HT-29 (cell line): ENCODE measurements around the gene CHCHD4. TPM values are rescaled to one million over a fixed set of nuclear protein-coding genes. Genes with fewer than 3 reads are reported as not detected.
A peak's percentile ranks its signal among the peaks of the same experiment; 100 is the strongest.

ENCODE experiments used
- DNase-seq: peaks from one replicate; pipeline ENCODE4 v3.0.0-alpha.2; 2015; ENCODE audit warnings: low spot score
- total RNA-seq: library from RNA; depleted of rRNA; stranded (reverse); fragments of >200 nt; shearing (Covaris generic); gene quantifications from 2 replicates; pipeline ENCODE4 v1.2.3, GENCODE V29; 2014

Gene CHCHD4
- total RNA-seq, 1 experiment from 2014 or later, result 11.7 TPM

DNA sequence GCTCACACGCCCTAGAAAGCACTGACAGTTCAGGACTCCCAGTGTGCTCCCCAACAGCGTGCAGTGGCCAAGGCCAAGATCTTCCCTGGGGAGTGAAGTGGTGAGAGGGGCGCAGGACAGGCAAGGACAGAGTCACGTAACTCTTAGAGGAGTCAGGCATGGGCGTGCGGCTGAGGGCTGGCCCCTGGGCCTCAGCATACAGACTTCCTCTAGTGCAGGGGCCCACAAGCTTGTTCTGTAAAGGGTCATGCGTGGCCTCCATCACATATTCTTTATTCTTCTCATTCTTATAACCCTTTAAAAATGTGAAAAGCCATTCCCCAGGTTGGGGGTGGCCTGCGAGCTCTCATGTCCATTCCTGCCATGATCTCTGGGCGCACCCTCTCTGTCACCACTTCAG is 25.4 kb upstream of the CHCHD4 start:
- no peak for DNase-seq

DNA sequence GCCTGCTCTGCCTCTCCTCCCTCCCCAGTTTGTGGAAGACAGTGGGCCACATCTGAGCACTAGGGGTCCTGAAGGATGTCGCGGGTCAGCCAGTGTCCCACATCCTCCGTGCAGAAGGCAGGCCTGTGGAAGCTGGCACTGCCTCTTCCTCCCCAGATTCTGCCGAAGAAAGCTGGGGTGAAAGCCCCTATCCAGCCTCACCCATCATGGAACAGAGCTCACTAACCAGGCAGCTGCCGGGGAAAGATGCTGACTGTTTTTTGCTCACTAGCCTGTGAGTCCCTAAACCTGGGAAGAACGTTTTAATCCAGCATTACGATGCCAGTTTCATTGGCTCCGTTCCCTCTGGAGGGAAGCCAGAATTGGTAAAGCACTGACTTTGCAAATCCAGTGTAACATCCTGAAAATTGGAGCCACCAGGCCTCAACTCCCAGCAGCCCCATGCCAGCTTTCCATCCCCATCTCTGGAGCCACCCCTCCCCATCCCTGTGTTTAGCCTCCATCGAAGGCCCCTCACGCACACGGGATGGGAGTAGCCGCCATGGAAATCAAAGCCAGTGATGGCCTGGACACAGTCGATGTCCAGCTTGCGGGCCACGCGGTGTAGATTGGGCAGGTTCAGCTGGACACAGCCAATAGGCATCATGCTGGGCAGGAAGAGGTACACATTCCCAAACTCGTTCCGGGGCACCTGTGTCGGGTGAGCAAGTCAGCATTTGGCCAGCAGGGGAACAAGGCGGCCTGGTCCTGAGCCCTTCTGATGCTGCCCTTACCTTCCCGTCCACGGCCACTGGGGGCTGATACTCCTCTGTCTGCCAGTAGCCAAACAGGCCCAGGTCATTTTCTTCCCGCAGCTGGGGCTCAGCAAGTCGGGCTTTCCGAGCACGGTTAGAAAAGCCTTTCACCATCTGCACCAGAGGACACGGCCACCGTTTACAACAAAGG is 23.6 kb upstream of the CHCHD4 start:
- peak; percentile 45 for DNase-seq

DNA sequence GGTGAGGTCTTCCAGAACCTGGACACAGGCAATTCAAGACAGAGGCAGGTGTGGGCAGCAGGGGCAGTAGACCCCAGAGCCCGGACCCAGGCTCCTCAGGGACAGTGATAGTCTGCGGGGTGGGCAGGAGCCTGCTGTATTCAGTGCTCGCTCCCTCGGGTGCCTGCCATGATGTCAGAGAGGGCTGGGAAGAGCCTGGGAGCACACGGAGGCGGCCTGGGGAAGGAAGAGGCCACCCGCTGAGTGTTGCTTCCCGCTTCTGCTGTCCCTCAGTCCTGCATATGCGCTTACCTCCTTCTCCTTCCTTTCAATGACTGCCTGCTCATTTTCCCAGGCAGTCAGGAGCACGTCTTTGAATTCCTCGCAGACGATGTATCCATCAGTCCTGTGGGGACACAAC is 22.9 kb upstream of the CHCHD4 start:
- DNase-seq, result no peak

DNA sequence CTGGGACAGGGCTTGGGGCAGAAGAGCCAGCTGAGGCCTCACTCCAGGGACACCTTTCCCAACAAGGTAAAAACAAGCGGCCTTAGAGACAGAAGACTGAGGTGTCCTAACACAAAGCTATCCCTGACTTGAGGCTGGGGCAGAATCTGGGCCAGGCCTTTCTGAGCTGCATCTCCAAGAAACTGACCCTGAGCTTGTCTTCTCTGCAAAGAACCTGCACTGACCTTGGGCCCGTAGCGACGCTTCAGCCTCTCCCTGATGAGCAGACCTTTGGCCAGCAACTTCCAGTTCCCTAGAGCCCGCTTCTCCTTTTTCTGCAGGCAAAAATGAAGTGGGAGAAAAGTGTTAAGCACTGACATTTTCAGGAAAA is 22.4 kb upstream of the CHCHD4 start:
- no peak for DNase-seq

DNA sequence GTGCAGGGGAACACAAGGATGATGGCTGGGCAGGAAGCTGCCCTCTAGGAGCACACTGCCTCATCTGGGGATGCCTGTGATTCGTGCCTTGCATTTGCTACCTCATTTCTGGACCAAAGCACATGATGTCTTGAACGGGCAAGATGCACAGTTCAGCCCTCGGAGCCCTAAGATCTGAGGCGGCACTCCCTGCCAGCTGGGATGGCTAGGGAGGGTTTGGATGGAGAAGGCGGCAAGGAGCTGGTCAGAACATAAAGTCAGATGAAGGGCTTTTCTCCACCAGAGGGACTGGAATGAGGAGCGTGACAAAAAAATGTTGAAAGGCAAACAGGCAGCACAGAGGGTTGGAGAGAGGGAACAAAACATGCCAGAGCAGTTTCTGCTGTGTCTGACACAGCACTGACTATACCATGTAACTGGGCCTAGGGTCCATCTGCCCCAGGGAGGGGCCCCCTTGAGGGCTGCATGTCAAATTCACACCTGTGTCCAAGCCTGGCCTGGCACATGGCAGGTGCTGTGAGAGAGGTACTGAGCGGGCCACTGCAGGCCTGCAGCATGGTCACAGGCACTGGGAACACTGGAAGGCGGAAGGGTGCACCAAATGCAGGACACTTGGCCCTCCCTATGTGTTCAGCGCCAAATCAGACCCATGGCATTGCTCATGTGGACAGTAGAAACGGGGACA is 21.9 kb upstream of the CHCHD4 start:
- no peak for DNase-seq

DNA sequence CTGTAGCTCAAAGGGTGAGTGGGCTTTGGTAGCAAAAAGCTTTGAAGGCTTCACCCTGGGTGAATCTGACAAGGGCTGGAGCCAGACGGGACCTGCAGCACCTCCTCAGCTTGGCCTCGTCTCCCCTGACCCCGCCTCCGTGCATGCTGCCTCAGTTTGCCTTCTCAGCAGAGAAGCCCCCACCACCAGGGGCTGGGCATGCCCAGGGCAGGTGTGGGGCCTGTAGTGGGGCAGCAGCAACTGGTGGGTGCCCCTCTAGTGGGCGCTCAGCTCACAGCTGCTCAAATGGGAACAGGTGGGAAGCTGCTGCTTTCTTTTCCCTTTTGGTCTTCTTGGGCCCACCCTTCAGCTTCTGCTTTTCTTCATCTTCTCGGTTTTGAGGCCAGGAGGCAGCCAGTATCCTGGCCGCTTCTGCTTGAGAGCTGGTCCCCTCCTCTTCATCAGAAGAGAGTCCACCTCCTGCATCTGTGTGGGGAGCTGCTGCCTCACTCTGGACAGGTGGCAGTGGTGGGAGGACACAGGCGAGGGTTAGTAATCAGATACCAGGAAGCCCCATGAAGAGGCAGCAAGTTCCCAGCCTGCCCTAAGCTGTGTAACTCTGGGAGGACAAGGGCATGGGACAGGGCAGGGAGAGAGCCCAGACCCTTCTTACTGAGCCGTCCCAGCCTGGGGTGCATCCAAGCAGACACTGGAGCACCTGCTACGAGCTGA is 21.2 kb upstream of the CHCHD4 start:
- DNase-seq, result no peak

DNA sequence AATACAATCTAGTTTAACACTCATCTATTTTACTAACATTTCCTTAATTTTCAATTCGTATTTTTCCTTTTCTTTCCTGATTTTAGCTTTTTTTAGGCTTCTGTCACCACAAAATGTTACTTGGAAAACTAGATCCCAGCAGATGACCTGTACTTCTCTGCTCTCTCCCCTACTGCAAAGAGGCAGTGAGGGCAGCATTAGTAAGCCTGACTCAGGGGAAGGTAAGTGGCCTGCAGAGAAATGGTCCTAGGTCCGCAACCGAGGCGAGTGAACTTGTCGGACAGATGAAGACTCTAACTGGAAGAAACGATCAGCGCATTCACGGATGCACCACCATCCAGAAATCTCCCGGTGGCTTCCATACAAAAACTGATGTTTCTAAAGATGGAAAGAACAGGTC is 20.6 kb upstream of the CHCHD4 start:
- DNase-seq, result no peak

DNA sequence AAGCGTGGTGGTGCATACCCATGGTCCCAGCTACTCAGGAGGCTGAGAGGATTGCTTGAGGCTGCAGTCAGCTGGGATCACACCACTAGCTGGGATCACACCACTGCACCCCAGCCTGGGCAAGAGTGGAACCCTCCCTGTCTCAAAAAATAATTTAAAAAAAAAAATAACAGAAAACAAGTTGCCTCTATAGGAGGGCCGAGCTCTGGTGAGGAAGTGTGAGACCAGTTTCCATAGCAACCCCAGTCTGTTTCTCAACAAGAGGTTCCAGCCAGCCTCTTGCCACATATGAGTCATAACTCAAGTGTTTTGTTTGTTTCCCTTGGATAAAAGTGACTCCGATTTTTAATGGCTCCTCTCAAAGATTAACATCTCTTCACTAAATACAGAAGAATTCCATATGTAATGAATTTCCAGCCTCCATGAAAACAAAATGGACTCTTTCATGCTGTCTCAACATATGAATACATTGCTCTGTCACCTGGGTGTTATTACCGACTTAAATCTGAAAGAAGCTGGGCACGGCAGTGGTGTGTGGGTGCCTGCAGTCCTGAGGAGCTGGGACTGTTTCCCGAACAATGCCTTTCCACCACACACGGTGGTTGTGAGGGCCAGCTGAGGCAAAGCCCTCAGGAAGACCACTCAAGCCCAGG is 19.9 kb upstream of the CHCHD4 start:
- DNase-seq, result peak; percentile 89

DNA sequence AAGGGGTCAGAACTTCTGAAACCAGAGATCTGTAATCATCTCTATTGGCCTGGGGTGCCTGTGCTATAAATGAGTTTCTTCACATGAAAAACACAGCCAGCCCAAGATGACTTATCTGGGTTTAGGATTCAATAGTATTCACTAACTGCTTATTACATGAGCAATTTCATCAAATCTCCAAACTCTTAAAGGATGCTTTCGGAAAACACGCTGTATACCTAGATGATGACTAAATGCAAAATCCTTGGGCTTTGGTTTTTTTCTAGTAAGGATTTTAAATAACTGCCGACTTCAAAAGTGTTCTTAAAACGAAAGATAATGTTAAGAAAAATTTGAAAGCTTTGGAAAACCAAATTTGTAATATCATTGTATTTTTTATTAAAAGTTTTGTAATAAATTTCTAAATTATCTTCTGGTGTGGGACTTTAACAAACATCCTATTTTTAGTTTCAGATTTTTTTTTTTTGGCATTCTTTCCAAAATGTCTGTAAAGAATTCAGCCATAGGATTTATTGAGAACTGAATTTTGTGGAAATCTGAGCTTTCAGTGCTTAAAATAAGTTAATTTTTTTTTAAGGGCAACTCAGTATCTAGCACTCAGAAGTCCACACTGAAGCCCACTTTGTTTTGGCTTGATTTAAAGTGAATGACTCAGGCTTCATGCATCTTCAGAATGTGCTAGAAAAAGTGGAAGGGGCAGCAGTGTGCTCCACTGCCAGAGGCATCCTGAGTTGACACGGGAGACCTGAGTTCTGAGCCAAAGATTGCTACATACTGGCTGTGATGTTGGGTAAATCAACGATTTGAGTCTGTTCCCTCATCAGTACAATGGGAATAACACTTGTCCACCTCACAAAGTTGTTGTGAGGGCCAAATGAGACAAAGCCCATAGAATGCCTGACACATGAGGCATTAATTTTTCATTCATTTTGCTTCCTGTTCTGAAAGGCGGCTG is 18.9 kb upstream of the CHCHD4 start:
- no peak for DNase-seq

DNA sequence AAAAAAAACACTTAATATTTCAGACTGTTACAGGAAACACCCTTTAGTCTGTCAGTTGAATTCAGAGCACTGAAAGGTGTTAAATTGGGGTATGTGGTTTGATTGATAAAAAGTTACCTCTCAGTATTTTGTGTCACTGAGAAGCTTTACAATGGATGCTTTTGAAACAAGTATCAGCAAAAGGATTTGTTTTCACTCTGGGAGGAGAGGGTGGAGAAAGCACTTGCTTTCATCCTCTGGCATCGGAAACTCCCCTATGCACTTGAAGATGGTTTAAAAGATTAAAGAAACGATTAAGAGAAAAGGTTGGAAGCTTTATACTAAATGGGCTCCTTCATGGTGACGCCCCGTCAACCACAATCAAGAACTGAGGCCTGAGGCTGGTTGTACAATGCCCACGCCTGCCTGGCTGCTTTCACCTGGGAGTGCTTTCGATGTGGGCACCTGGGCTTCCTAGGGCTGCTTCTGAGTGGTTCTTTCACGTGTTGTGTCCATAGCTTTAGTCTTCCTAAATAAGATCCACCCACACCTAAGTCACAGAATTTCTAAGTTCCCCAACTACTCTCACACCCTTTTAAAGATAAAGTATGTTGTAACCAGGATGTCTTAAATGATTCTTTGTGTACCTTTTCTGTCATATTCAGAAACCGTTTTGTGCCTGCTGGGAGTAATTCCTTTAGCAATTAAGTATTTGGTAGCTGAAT is 18.0 kb upstream of the CHCHD4 start:
- no peak for DNase-seq

DNA sequence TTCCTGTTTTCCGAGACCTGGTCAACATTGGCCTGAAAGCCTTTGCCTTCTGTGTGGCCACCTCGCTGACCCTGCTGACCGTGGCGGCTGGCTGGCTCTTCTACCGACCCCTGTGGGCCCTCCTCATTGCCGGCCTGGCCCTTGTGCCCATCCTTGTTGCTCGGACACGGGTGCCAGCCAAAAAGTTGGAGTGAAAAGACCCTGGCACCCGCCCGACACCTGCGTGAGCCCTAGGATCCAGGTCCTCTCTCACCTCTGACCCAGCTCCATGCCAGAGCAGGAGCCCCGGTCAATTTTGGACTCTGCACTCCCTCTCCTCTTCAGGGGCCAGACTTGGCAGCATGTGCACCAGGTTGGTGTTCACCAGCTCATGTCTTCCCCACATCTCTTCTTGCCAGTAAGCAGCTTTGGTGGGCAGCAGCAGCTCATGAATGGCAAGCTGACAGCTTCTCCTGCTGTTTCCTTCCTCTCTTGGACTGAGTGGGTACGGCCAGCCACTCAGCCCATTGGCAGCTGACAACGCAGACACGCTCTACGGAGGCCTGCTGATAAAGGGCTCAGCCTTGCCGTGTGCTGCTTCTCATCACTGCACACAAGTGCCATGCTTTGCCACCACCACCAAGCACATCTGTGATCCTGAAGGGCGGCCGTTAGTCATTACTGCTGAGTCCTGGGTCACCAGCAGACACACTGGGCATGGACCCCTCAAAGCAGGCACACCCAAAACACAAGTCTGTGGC is 17.1 kb upstream of the CHCHD4 start:
- no peak for DNase-seq

DNA sequence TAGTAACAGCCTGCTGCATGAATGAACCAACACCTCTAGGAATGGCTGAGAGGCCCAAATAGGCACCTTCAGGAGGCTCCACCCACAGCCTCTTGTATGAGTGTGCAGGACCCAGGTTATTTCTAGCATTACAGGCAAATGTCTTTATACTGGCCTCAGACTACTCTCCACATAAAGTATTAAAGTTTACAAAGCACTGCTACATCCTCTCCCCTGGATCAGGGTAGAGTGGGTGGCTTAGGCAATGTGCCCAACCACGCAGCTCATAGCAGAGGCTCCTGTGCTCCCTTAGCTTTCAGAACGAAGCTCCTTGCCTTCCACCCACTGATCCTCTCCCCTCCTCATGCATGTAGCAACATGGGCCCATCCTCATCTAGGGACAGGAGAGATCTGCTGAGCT is 16.5 kb upstream of the CHCHD4 start:
- no peak for DNase-seq

DNA sequence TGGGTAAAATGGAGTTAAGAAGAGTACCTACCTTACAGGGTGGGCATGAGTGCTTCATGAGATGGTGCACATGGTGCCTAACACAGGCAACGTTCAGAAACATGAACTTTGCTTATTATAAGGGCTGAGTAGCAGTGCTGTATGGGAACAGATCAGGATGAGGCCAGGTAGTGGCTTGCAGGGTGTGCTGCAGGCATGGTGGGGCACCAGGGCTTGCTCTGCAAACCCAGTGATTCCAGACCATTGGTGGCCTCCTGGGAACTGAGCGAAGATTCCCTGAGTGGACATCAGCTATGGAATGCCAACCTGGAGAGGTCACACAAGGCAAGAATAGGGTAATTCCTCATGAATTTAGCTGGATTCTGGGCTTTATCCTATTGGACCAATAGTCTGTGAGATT is 16.0 kb upstream of the CHCHD4 start:
- DNase-seq, result no peak

DNA sequence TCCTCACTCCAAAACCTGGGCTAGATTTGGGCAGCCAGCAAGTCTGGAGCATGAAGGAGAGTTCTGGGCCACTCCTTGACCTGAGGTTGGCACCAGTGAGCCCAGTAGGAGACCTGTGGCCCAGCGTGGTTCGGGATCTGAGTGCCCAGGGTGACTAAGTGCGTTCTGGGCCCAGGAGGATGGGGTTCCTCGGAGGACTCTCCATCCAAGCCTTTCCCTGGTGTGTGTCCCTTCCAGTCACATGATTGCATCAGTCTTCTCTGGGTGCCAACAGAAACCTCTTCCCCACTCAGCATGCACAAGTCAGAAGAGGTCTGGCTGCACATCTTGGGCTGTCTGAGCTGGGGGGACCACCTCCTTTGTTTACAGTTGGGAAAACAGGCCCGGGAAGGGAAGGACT is 15.1 kb upstream of the CHCHD4 start:
- DNase-seq, result no peak

DNA sequence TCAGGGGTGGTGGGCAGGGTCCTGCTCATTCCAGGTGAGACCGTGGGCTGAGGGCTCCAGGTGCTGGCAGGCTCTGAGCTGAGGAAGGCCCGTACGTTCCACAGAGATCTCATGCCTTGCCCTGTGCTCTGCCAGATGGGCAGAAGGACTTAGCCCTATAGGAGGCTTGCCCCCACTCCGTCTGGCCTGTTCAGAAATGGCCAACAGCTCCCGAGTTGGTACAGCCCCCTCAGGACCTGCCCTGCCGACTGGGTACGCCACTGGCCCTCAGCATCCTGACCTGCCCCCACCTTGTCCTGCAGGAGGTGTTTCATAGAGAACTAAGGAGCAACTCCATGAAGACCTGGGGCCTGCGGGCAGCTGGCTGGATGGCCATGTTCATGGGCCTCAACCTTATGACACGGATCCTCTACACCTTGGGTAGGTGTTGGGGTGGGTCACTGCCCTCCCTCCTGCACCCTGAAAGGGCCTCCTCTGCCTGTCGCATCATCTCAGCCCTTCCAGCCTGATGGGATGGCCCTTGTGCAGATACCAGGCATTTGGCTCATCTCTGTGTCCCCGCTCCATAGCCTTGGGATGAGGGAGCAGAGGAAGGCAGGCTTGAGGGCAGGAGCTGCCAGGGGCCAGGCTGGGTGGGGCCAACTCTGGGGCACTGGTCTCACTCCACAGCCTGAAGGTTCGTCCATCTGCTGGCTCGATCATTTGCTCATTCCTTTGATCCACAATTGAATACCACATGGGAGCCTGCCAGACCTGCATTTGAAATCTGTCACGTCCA is 14.4 kb upstream of the CHCHD4 start:
- DNase-seq, result no peak

DNA sequence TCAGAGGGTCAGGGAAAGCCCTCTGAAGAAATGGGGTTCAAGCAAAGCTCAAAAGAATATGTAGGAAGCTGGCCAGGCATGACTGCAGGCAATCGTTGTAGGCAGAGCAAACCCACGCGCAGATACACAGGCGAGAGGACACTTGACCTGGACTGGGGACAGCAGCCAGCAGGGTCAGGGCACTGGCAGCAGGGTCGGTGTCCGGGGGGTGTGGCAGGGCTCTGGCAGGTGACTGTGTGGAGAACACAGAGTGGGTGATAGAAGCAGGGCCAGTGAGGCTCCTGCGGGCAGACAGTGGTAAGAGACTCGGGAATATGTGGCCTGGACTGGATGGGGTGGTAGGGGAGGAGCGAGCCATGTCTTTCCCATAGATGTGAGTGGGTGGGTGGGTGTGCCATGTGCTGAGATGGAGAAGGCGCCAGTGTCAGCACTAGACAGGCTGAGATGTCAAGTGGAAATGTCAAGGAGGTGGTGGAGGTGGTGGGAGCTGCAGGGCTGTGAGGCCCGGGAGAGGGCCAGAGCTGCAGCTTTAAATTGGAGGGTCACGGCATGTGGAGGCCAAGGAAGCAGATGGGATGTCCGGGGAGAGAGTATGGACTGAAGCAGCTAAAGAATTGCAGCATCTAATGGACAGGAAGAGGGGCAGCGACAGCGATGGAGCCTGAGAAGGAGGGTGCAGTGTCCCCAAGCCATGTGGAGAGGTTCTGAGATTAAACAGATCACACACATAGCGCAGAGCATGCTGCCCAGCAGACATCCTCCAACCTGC is 13.6 kb upstream of the CHCHD4 start:
- DNase-seq, result no peak

DNA sequence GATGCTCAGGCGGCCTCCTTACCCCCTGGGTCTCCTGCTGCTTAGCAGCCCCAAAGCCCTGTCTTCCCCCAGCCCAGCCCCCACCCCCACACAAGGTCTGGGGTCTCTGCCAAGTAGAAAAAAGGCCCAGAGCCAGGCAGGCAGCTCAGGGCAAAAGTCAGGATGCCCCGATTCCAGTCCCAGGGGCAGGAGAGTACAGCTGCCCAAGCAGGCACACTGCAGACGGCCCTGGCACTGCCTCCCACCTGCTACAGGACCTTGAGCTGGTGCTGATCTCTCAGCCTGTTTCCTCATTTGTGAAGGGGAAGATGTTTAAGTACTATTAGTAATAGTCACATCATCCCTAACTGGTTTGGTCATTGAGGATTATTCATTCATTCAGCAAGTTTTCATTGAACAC is 12.8 kb upstream of the CHCHD4 start:
- DNase-seq, result no peak

DNA sequence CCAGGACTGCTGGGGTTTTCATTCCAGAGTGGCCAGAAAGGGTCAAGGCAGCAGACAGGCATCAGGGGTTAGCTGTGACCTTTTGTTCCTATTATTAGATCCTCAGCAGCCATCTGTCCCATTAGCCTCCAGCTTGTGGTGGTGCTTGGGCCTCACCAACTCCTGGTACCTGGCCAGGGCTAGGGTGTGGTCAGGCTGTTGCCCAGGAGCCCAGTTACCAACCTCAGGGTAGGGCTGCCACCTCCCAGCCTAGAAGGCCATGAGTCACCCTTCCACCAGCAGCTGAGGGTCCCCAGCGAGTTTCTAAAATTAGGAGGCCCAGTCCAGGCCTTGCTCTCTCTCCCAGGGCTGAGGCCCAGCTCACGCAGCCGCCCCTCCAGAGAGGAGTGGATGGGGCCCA is 12.3 kb upstream of the CHCHD4 start:
- DNase-seq, result no peak
